ENCODE results near the gene C5orf22.

The C5orf22 gene

DNA sequence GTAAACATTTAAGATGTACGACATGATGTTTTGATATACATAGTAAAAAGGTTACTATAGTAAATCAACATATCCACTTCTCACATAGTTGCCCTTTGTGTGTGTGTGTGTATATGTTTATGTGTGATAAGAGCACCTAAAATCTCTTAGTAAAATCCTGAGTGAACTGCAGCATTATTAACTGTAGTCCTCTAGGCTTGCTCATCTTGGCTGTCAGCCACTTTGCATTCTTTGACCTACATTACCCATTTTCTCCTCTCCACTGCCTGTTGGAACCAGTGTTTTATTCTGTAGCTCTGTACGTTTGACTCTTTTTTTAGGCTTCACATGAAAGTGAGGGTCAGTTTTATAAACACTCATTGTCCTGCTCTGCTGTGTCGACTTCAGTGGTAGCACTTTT, 24.4 kb downstream of the C5orf22 start:
- no peak overlapping the region for H3K4me3 ChIP-seq (ENCODE audit: low read length in 2 of 2)
- H3K27ac ChIP-seq (replicated peaks; ENCODE audit: low read length), result no peak overlapping the region
- H2AFZ ChIP-seq (ENCODE audit: low read length), result no peak overlapping the region
- H3K18ac ChIP-seq (ENCODE audit: low read length), result no peak overlapping the region
- H3K9ac ChIP-seq (ENCODE audit: low read depth, low read length, poor library complexity), result no peak overlapping the region
- H4K8ac ChIP-seq (ENCODE audit: low read depth, low read length), result no peak overlapping the region
- no peak for DNase-seq (ENCODE audit: low spot score)
- WGBS, 2 donors (ENCODE audit: extremely low coverage in 2 of 2, insufficient read length in 2 of 2, insufficient replicate concordance in 1 of 2), result no CpG with 5 or more reads among the region's 3 CpGs
- H3K4me1 ChIP-seq (ENCODE audit: control insufficient read depth in 2 of 2, insufficient read depth in 1 of 2, low read depth in 1 of 2, low read length in 2 of 2), result no peaks in the 10 kb centered on the region
- H2BK5ac ChIP-seq (ENCODE audit: low read length), result no peak overlapping the region
- peaks cover 8 to 54% of the 10 kb centered on the region in 2 donors for H3K36me3 ChIP-seq (replicated peaks in 1 of 2; ENCODE audit: control insufficient read depth in 2 of 2, insufficient read depth in 2 of 2, low read length in 2 of 2)
- no peak overlapping the region for H2AK5ac ChIP-seq (ENCODE audit: low read depth, low read length)
- H3K79me1 ChIP-seq (ENCODE audit: low read depth, low read length), result no peaks in the 10 kb centered on the region
- H2BK15ac ChIP-seq (ENCODE audit: low read length), result no peak overlapping the region
- H2BK120ac ChIP-seq (ENCODE audit: low read depth, low read length), result no peak overlapping the region
- H4K91ac ChIP-seq (ENCODE audit: low read depth, low read length, poor library complexity), result no peak overlapping the region
- H2BK12ac ChIP-seq (ENCODE audit: low read length), result no peak overlapping the region
- H3K4me2 ChIP-seq (ENCODE audit: insufficient read depth, low read length, poor library complexity, severe bottlenecking), result no peak overlapping the region
- no peak overlapping the region for H3K4ac ChIP-seq (ENCODE audit: low read length)
- H3K9me3 ChIP-seq (replicated peaks in 1 of 2; ENCODE audit: control insufficient read depth in 2 of 2, insufficient read depth in 1 of 2, low read depth in 1 of 2, low read length in 2 of 2), result no peaks in the 10 kb centered on the region
- no peak overlapping the region for H3K14ac ChIP-seq (ENCODE audit: low read length)
- H3K23ac ChIP-seq (ENCODE audit: low read depth, low read length, poor library complexity), result no peak overlapping the region
- H3K27me3 ChIP-seq (ENCODE audit: control insufficient read depth in 3 of 3, insufficient read depth in 3 of 3, low read depth in 1 of 3, low read length in 3 of 3), result no peaks in the 10 kb centered on the region

DNA sequence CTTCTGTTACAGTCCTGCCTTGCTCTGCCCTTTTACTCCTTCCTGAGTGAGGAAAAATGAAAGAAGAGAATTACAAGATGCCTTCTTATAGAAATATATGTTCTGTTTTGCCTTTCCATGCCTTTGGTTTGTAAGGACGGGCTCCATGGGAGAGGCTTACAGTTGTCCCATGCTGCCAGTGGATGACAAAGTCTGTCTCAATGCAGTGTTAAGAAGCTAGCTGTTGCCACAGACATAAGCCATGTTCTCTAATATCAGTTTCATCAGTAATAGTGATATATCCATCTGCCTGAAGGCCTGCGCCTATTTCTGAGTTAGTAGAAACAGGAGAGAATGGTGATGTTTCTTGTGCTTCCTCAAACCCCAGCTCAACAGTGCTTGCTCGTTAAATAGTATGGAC, 27.8 kb downstream of the C5orf22 start:
- DNase-seq (ENCODE audit: low spot score), result no peak
- Histone ChIP-seq H2BK15ac (ENCODE audit: low read length) (no peak overlapping the region), H3K4me1 (ENCODE audit: control insufficient read depth in 2 of 2, insufficient read depth in 1 of 2, low read depth in 1 of 2, low read length in 2 of 2) (no peaks in the 10 kb centered on the region), H2BK12ac (ENCODE audit: low read length) (no peak overlapping the region), H3K27me3 (ENCODE audit: control insufficient read depth in 3 of 3, insufficient read depth in 3 of 3, low read depth in 1 of 3, low read length in 3 of 3) (no peaks in the 10 kb centered on the region), H3K18ac (ENCODE audit: low read length) (no peak overlapping the region), H2AFZ (ENCODE audit: low read length) (no peak overlapping the region), H3K4ac (ENCODE audit: low read length) (no peak overlapping the region), H3K14ac (ENCODE audit: low read length) (no peak overlapping the region), H4K91ac (ENCODE audit: low read depth, low read length, poor library complexity) (no peak overlapping the region), H3K79me1 (ENCODE audit: low read depth, low read length) (no peaks in the 10 kb centered on the region), H3K23ac (ENCODE audit: low read depth, low read length, poor library complexity) (no peak overlapping the region), H3K4me2 (ENCODE audit: insufficient read depth, low read length, poor library complexity, severe bottlenecking) (no peak overlapping the region), H3K9me3 (replicated peaks in 1 of 2; ENCODE audit: control insufficient read depth in 2 of 2, insufficient read depth in 1 of 2, low read depth in 1 of 2, low read length in 2 of 2) (no peaks in the 10 kb centered on the region), H3K36me3 (replicated peaks in 1 of 2; ENCODE audit: control insufficient read depth in 2 of 2, insufficient read depth in 2 of 2, low read length in 2 of 2) (peaks cover 0 to 20% of the 10 kb centered on the region in 2 donors), H3K27ac (replicated peaks; ENCODE audit: low read length) (no peak overlapping the region), H2BK5ac (ENCODE audit: low read length) (no peak overlapping the region), H2BK120ac (ENCODE audit: low read depth, low read length) (no peak overlapping the region), H2AK5ac (ENCODE audit: low read depth, low read length) (no peak overlapping the region), H4K8ac (ENCODE audit: low read depth, low read length) (no peak overlapping the region), H3K9ac (ENCODE audit: low read depth, low read length, poor library complexity) (no peak overlapping the region), H3K4me3 (ENCODE audit: low read length in 2 of 2) (no peak overlapping the region)
- no CpG with 5 or more reads among the region's 3 CpGs for WGBS, 2 donors (ENCODE audit: extremely low coverage in 2 of 2, insufficient read length in 2 of 2, insufficient replicate concordance in 1 of 2)

DNA sequence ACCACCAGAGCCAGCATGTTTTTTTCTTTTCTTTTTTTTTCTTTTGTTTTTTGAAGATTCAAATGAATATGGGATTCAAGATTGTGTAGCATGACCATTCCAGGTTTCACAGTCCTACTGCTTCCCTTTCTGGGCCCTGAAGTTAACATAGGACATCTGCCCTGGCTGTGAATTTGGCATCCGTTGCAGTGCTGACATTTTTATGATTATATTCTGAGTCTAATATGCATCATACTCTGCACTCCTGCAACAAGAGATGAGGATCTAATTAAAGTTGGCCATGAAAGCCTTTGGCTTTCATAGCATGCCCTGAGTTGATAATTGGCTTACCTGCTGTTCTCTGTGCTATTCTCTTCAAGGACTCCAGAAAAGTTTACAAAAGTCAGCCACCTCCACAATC, 29.8 kb downstream of the C5orf22 start:
- Histone ChIP-seq H3K27me3 (ENCODE audit: control insufficient read depth in 3 of 3, insufficient read depth in 3 of 3, low read depth in 1 of 3, low read length in 3 of 3) (no peaks in the 10 kb centered on the region), H3K36me3 (replicated peaks in 1 of 2; ENCODE audit: control insufficient read depth in 2 of 2, insufficient read depth in 2 of 2, low read length in 2 of 2) (peaks cover 0 to 1% of the 10 kb centered on the region in 2 donors), H2BK120ac (ENCODE audit: low read depth, low read length) (no peak overlapping the region), H3K4me3 (ENCODE audit: low read length in 2 of 2) (no peak overlapping the region), H3K4ac (ENCODE audit: low read length) (no peak overlapping the region), H3K18ac (ENCODE audit: low read length) (no peak overlapping the region), H3K23ac (ENCODE audit: low read depth, low read length, poor library complexity) (no peak overlapping the region), H3K4me2 (ENCODE audit: insufficient read depth, low read length, poor library complexity, severe bottlenecking) (no peak overlapping the region), H3K14ac (ENCODE audit: low read length) (no peak overlapping the region), H3K4me1 (ENCODE audit: control insufficient read depth in 2 of 2, insufficient read depth in 1 of 2, low read depth in 1 of 2, low read length in 2 of 2) (no peaks in the 10 kb centered on the region), H2AK5ac (ENCODE audit: low read depth, low read length) (no peak overlapping the region), H3K79me1 (ENCODE audit: low read depth, low read length) (no peaks in the 10 kb centered on the region), H2BK12ac (ENCODE audit: low read length) (no peak overlapping the region), H2AFZ (ENCODE audit: low read length) (no peak overlapping the region), H2BK15ac (ENCODE audit: low read length) (no peak overlapping the region), H4K91ac (ENCODE audit: low read depth, low read length, poor library complexity) (no peak overlapping the region), H4K8ac (ENCODE audit: low read depth, low read length) (no peak overlapping the region), H2BK5ac (ENCODE audit: low read length) (no peak overlapping the region), H3K9ac (ENCODE audit: low read depth, low read length, poor library complexity) (no peak overlapping the region), H3K9me3 (replicated peaks in 1 of 2; ENCODE audit: control insufficient read depth in 2 of 2, insufficient read depth in 1 of 2, low read depth in 1 of 2, low read length in 2 of 2) (peaks cover 0 to 3% of the 10 kb centered on the region in 2 donors), H3K27ac (replicated peaks; ENCODE audit: low read length) (no peak overlapping the region)
- no peak for DNase-seq (ENCODE audit: low spot score)
- WGBS, 2 donors (ENCODE audit: extremely low coverage in 2 of 2, insufficient read length in 2 of 2, insufficient replicate concordance in 1 of 2), result no CpG with 5 or more reads among the region's 1 CpG

DNA sequence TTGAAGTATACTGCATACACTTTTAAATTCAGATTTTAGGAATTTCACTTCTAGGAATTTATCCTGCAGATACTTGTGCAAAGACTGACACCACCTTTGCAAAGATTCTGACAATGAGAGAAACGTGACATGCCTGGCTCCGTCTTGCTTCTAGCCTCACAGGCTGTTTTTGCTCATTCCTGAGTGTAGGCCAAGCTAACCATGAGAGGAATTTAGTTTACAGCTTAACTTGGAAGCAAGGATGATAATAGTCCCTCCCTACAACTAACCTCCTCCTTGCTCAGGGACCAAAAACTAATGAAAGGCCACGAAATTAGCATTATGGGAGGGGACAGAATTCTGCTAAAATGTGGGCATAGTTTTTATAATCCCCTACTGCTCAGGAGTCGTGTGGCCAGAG, 31.1 kb downstream of the C5orf22 start:
- H4K91ac ChIP-seq (ENCODE audit: low read depth, low read length, poor library complexity), result no peak overlapping the region
- H2BK120ac ChIP-seq (ENCODE audit: low read depth, low read length), result no peak overlapping the region
- H3K9me3 ChIP-seq (replicated peaks in 1 of 2; ENCODE audit: control insufficient read depth in 2 of 2, insufficient read depth in 1 of 2, low read depth in 1 of 2, low read length in 2 of 2), result peaks cover 0 to 3% of the 10 kb centered on the region in 2 donors
- no peak overlapping the region for H3K4ac ChIP-seq (ENCODE audit: low read length)
- H3K4me2 ChIP-seq (ENCODE audit: insufficient read depth, low read length, poor library complexity, severe bottlenecking), result no peak overlapping the region
- DNase-seq (ENCODE audit: low spot score), result no peak
- no peaks in the 10 kb centered on the region for H3K79me1 ChIP-seq (ENCODE audit: low read depth, low read length)
- no peak overlapping the region for H2AFZ ChIP-seq (ENCODE audit: low read length)
- no peaks in the 10 kb centered on the region for H3K36me3 ChIP-seq (replicated peaks in 1 of 2; ENCODE audit: control insufficient read depth in 2 of 2, insufficient read depth in 2 of 2, low read length in 2 of 2)
- H2BK15ac ChIP-seq (ENCODE audit: low read length), result no peak overlapping the region
- no peak overlapping the region for H3K9ac ChIP-seq (ENCODE audit: low read depth, low read length, poor library complexity)
- no peak overlapping the region for H2BK5ac ChIP-seq (ENCODE audit: low read length)
- no peak overlapping the region for H3K27ac ChIP-seq (replicated peaks; ENCODE audit: low read length)
- H2AK5ac ChIP-seq (ENCODE audit: low read depth, low read length), result no peak overlapping the region
- H3K14ac ChIP-seq (ENCODE audit: low read length), result no peak overlapping the region
- no peak overlapping the region for H3K4me3 ChIP-seq (ENCODE audit: low read length in 2 of 2)
- no peak overlapping the region for H3K18ac ChIP-seq (ENCODE audit: low read length)
- WGBS, 2 donors (ENCODE audit: extremely low coverage in 2 of 2, insufficient read length in 2 of 2, insufficient replicate concordance in 1 of 2), result no CpG with 5 or more reads among the region's 4 CpGs
- H3K27me3 ChIP-seq (ENCODE audit: control insufficient read depth in 3 of 3, insufficient read depth in 3 of 3, low read depth in 1 of 3, low read length in 3 of 3), result no peaks in the 10 kb centered on the region
- H4K8ac ChIP-seq (ENCODE audit: low read depth, low read length), result no peak overlapping the region
- no peak overlapping the region for H3K23ac ChIP-seq (ENCODE audit: low read depth, low read length, poor library complexity)
- H2BK12ac ChIP-seq (ENCODE audit: low read length), result no peak overlapping the region
- H3K4me1 ChIP-seq (ENCODE audit: control insufficient read depth in 2 of 2, insufficient read depth in 1 of 2, low read depth in 1 of 2, low read length in 2 of 2), result no peaks in the 10 kb centered on the region

All from neuronal stem cell (in vitro differentiated cells).